Endothelial cell of umbilical vein (primary cell): ENCODE data around the gene CD300LF.

ENCODE experiments used
- EZH2 ChIP-seq: IDR thresholded peaks from 2 replicates; pipeline ENCODE4 v1.6.1; 2012; ENCODE audit warnings: borderline replicate concordance, low read depth, mild to moderate bottlenecking, moderate library complexity, low read length, inconsistent platforms; ENCODE audit not compliant: severe bottlenecking
- POLR2AphosphoS5 ChIP-seq: IDR thresholded peaks from 2 replicates; pipeline ENCODE4 v1.6.1; 2012; ENCODE audit warnings: low read depth, mild to moderate bottlenecking, control low read depth, low read length, moderate library complexity; ENCODE audit not compliant: insufficient read depth
- TF ChIP-seq, protein P1 (sequence below), 2 donors: IDR thresholded peaks; 1 replicate in 1 of 2; 2 replicates in 1 of 2; pipeline ENCODE4 v1.5.1; 2011; ENCODE audit warnings: low read length in 2 of 2, mild to moderate bottlenecking in 2 of 2, moderate library complexity in 2 of 2, control low read depth in 1 of 2, inconsistent platforms in 1 of 2, low read depth in 1 of 2; ENCODE audit not compliant: insufficient read depth in 1 of 2; ENCODE audit errors: extremely low read depth in 1 of 2
- TF ChIP-seq, protein P2 (sequence below): IDR thresholded peaks from 2 replicates; pipeline ENCODE4 v1.6.1; 2011; ENCODE audit not compliant: insufficient read depth, insufficient read length

DNA sequence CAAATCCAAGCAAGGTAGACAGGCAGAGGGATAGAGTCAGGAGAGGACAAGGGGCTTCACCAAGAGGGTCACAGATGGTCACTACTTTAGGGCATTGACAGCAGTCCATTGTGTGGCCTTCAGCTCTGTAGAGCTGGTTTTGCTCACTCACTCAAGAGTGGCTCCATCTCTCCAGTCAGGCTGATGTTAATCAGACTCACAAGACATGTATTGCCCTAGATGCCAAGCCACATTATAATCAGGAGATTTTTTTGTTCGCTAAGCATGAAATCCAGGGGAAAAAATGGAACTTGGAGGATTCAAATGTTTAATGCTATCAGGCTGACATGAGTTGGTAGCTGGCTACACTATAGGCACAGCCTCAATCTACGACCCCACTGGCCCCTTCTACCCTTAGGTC lies 32.5 kb downstream of the CD300LF start:
- TF ChIP-seq, protein P1, sequence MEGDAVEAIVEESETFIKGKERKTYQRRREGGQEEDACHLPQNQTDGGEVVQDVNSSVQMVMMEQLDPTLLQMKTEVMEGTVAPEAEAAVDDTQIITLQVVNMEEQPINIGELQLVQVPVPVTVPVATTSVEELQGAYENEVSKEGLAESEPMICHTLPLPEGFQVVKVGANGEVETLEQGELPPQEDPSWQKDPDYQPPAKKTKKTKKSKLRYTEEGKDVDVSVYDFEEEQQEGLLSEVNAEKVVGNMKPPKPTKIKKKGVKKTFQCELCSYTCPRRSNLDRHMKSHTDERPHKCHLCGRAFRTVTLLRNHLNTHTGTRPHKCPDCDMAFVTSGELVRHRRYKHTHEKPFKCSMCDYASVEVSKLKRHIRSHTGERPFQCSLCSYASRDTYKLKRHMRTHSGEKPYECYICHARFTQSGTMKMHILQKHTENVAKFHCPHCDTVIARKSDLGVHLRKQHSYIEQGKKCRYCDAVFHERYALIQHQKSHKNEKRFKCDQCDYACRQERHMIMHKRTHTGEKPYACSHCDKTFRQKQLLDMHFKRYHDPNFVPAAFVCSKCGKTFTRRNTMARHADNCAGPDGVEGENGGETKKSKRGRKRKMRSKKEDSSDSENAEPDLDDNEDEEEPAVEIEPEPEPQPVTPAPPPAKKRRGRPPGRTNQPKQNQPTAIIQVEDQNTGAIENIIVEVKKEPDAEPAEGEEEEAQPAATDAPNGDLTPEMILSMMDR (IDR thresholded peaks at IDR 0.05; ENCODE audit: extremely low read depth in 1 of 2, insufficient read depth in 1 of 2, low read depth in 1 of 2, low read length in 2 of 2) = no peak
- TF ChIP-seq POLR2AphosphoS5 = no peak
- no peak for TF ChIP-seq EZH2
- TF ChIP-seq, protein P2, sequence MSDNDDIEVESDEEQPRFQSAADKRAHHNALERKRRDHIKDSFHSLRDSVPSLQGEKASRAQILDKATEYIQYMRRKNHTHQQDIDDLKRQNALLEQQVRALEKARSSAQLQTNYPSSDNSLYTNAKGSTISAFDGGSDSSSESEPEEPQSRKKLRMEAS = no peak
